IMR-90 (cell line): ENCODE results near the gene SERPINB3. TPM values are rescaled to one million over a fixed set of nuclear protein-coding genes. Genes with fewer than 3 reads are reported as not detected.

Experiments used
- ATAC-seq: fragments of 200-7000 bp; cut with Tn5 transposase; 2 replicates; pipeline ENCODE4 v1.9.1; 2020; ENCODE audit warnings: low read depth, mild to moderate bottlenecking, moderate library complexity
- BruUV-seq: library from RNA; stranded (reverse); fragments of 400-500 nt; replicated peaks from 2 replicates; lab custom pipeline; 2021; lab: Mats Ljungman, UMichigan
- CTCF ChIA-PET: fragments of 300-600 bp; formaldehyde crosslinking; extraction: SDS; loops from one replicate; lab custom pipeline; 2021; ENCODE audit warnings: antibody characterized with exemption; lab: Yijun Ruan, JAX
- POLR2A ChIA-PET: fragments of 300-600 bp; sonication (Branson Sonifier 250); formaldehyde crosslinking; loops from one replicate; lab custom pipeline; 2022; ENCODE audit warnings: antibody characterized with exemption; ENCODE audit not compliant: unreplicated experiment; lab: Charles Lee
- DNase-seq: peaks from one replicate; pipeline ENCODE4 v3.0.0; 2013
- H2AFZ ChIP-seq: replicated peaks from 2 replicates; pipeline ENCODE3; 2013; ENCODE audit warnings: low read length, mild to moderate bottlenecking; ENCODE audit not compliant: poor library complexity
- H2AK5ac ChIP-seq: 2 replicates; pipeline ENCODE4 v1.6.1; 2013; ENCODE audit warnings: low read depth, low read length, inconsistent platforms
- H2AK9ac ChIP-seq: replicated peaks from 2 replicates; pipeline ENCODE3; 2013; ENCODE audit warnings: mild to moderate bottlenecking, low read depth, low read length, moderate library complexity; ENCODE audit not compliant: poor library complexity
- H2BK120ac ChIP-seq: 2 replicates; pipeline ENCODE4 v1.6.1; 2013; ENCODE audit warnings: low read depth, low read length, inconsistent platforms
- H2BK15ac ChIP-seq: 3 replicates; pipeline ENCODE4 v1.6.1; 2013; ENCODE audit warnings: low read depth, low read length, inconsistent platforms
- H2BK20ac ChIP-seq: 2 replicates; pipeline ENCODE4 v1.6.1; 2013; ENCODE audit warnings: low read depth, mild to moderate bottlenecking, inconsistent platforms, low read length, moderate library complexity
- H2BK5ac ChIP-seq: 2 replicates; pipeline ENCODE4 v1.6.1; 2013; ENCODE audit warnings: mild to moderate bottlenecking, low read depth, low read length, inconsistent platforms; ENCODE audit not compliant: poor library complexity, severe bottlenecking
- H3K14ac ChIP-seq: replicated peaks from 2 replicates; pipeline ENCODE4 v1.6.1; 2013; ENCODE audit warnings: low read depth, low read length, inconsistent platforms
- H3K18ac ChIP-seq: 2 replicates; pipeline ENCODE4 v1.6.1; 2013; ENCODE audit warnings: low read depth, low read length, control low read depth
- H3K23ac ChIP-seq: 2 replicates; pipeline ENCODE4 v1.6.1; 2013; ENCODE audit warnings: low read depth, low read length, inconsistent platforms
- H3K27ac ChIP-seq: 2 replicates; pipeline ENCODE4 v1.5.1; 2013; ENCODE audit warnings: mild to moderate bottlenecking, control low read depth, low read length; ENCODE audit not compliant: insufficient read depth
- H3K27me3 ChIP-seq: 2 replicates; pipeline ENCODE4 v1.6.1; 2013; ENCODE audit warnings: low read length; ENCODE audit not compliant: control insufficient read depth, insufficient read depth
- H3K36me3 ChIP-seq: 2 replicates; pipeline ENCODE4 v1.6.1; 2013; ENCODE audit warnings: low read length, mixed read lengths; ENCODE audit not compliant: control insufficient read depth, insufficient read depth
- H3K4ac ChIP-seq: 2 replicates; pipeline ENCODE4 v1.6.1; 2013; ENCODE audit warnings: low read depth, low read length, inconsistent platforms
- H3K4me1 ChIP-seq: 2 replicates; pipeline ENCODE4 v1.6.1; 2013; ENCODE audit warnings: low read length, mixed read lengths; ENCODE audit not compliant: control insufficient read depth, insufficient read depth
- H3K4me2 ChIP-seq: 2 replicates; pipeline ENCODE4 v1.6.1; 2013; ENCODE audit warnings: low read depth, mild to moderate bottlenecking, control low read depth, low read length, moderate library complexity
- H3K4me3 ChIP-seq: 2 replicates; pipeline ENCODE4 v1.5.1; 2013; ENCODE audit warnings: low read depth, mild to moderate bottlenecking, control low read depth, low read length, moderate library complexity; ENCODE audit not compliant: insufficient read depth
- H3K56ac ChIP-seq: 2 replicates; pipeline ENCODE4 v1.6.1; 2013; ENCODE audit warnings: low read length, inconsistent platforms; ENCODE audit not compliant: insufficient read depth; ENCODE audit errors: extremely low read depth
- H3K79me1 ChIP-seq, 2 experiments: 2 replicates each; pipeline ENCODE4 v1.6.1; 2013; ENCODE audit warnings: low read length in 2 of 2, inconsistent platforms in 1 of 2, low read depth in 1 of 2
- H3K9ac ChIP-seq: 2 replicates; pipeline ENCODE4 v1.6.1; 2013; ENCODE audit warnings: low read depth, low read length, control low read depth
- H3K9me1 ChIP-seq: 2 replicates; pipeline ENCODE4 v1.6.1; 2013; ENCODE audit warnings: low read length, inconsistent platforms; ENCODE audit not compliant: insufficient read depth
- H3K9me3 ChIP-seq: 2 replicates; pipeline ENCODE4 v1.6.1; 2013; ENCODE audit warnings: low read length; ENCODE audit not compliant: control insufficient read depth, insufficient read depth
- H4K20me1 ChIP-seq: 2 replicates; pipeline ENCODE4 v1.6.1; 2013; ENCODE audit warnings: low read length, inconsistent platforms; ENCODE audit not compliant: insufficient read depth
- H4K5ac ChIP-seq: 2 replicates; pipeline ENCODE4 v1.6.1; 2013; ENCODE audit warnings: mild to moderate bottlenecking, low read depth, low read length, control low read depth
- H4K8ac ChIP-seq, 2 experiments: 2 replicates each; pipeline ENCODE4 v1.6.1; 2013; ENCODE audit warnings: low read depth in 2 of 2, low read length in 2 of 2, control low read depth in 1 of 2, inconsistent platforms in 1 of 2
- H4K91ac ChIP-seq: 2 replicates; pipeline ENCODE4 v1.6.1; 2013; ENCODE audit warnings: low read depth, low read length, inconsistent platforms; ENCODE audit not compliant: insufficient read depth
- RAD21 ChIP-seq: IDR thresholded peaks from 2 replicates; pipeline ENCODE4 v1.6.1; 2012; ENCODE audit warnings: low read length, improper control_type of control experiment
- WGBS, 2 experiments: methylation state at CpG; one replicate each; pipeline versions ENCODE4 v1.1.5 to v1.1.7; 2013; ENCODE audit warnings: missing lambda C conversion rate in 2 of 2; ENCODE audit not compliant: insufficient read length in 1 of 2; ENCODE audit errors: extremely low coverage in 2 of 2; 5-methylcytosine and 5-hydroxymethylcytosine counted together
- dilution Hi-C: fragments of 300-500 bp; cut with HindIII; formaldehyde crosslinking; loops from one replicate; pipeline ENCODE4 v1.14.3; 2018; ENCODE audit warnings: low sequenced_read_pairs; ENCODE audit not compliant: unreplicated experiment
- in situ Hi-C: fragments of 300-500 bp; cut with MboI; formaldehyde crosslinking; loops from 3 replicates; pipeline ENCODE4 v1.14.3; 2019; ENCODE audit warnings: low sequenced_read_pairs, inconsistent platforms, mixed read lengths
- intact Hi-C: fragments of 100-400 bp; cut with micrococcal nuclease; formaldehyde crosslinking; loops from 2 replicates; pipeline ENCODE4 v1.10.0; 2022
- polyA plus RNA-seq, 3 experiments: library from polyadenylated mRNA; depleted of rRNA; stranded (reverse); fragments of >200 nt; gene quantifications; 2 replicates each; pipeline ENCODE4 v1.2.3, GENCODE V29; 2012; ENCODE audit warnings: low replicate concordance in 1 of 3
- total RNA-seq: library from RNA; depleted of rRNA; stranded (reverse); fragments of >200 nt; gene quantifications from 2 replicates; pipeline ENCODE4 v1.2.3, GENCODE V29; 2012

Gene SERPINB3
- total and polyA plus RNA-seq, 2 of the 4 experiments (the other 2 are of a cell fraction): not detected

GRCh38 chr18:63681449-63682340, 20.0 kb upstream of the SERPINB3 start:
- no peak overlapping the region; the same call in 1 of the 2 replicates for H3K18ac ChIP-seq
- BruUV-seq: no TSS peak
- 0 out of 2 replicates have a peak overlapping the region, but pooled peaks have one; percentile 71 for H2BK20ac ChIP-seq
- no CpG with 5 or more reads among the region's 2 CpGs for WGBS, 2 experiments
- H3K4ac ChIP-seq: peak overlapping the region; percentile 65
- H3K36me3 ChIP-seq: no peaks in the 10 kb centered on the region
- ChIA-PET POLR2A (no interaction called here), CTCF (interaction anchor here (0.7 to 1.2 kb wide), 2 partner anchors 8 to 11 kb away, joined by 3 to 4 read pairs; no protein-coding TSS in a partner anchor)
- ATAC-seq (no peak), DNase-seq (no peak)
- dilution Hi-C loops: no loop called here
- H3K14ac ChIP-seq: no peak overlapping the region
- no peak overlapping the region for H3K27ac ChIP-seq
- peak overlapping the region; percentile 69; the same call in 1 of the 2 replicates for H4K5ac ChIP-seq
- no peak overlapping the region for H3K9ac ChIP-seq
- in situ Hi-C loops: no loop called here
- no peak overlapping the region for H2AK9ac ChIP-seq
- H3K4me3 ChIP-seq: no peak overlapping the region
- TF ChIP-seq RAD21: no peak
- peak overlapping the region; percentile 59 for H2AFZ ChIP-seq
- H4K91ac ChIP-seq: no peak overlapping the region
- H4K8ac ChIP-seq: peak overlapping the region in 1 of 2 experiments; percentile 71; a peak in 2 of 4 replicates
- H3K23ac ChIP-seq: no peak overlapping the region
- H3K4me1 ChIP-seq: no peaks in the 10 kb centered on the region; the same call in 1 of the 2 replicates
- H2BK5ac ChIP-seq: no peak overlapping the region
- intact Hi-C loops: no loop called here
- H2BK15ac ChIP-seq: no peak overlapping the region
- H3K27me3 ChIP-seq: no peaks in the 10 kb centered on the region
- no peaks in the 10 kb centered on the region for H3K79me1 ChIP-seq
- H3K56ac ChIP-seq: no peak overlapping the region
- peak overlapping the region; percentile 77; the same call in 1 of the 2 replicates for H2BK120ac ChIP-seq
- H3K4me2 ChIP-seq: no peak overlapping the region
- H3K9me3 ChIP-seq: no peaks in the 10 kb centered on the region
- H2AK5ac ChIP-seq: no peak overlapping the region
- H3K9me1 ChIP-seq: no peaks in the 10 kb centered on the region; the same call in 1 of the 2 replicates
- H4K20me1 ChIP-seq: no peaks in the 10 kb centered on the region
